Common myeloid progenitor, CD34-positive (primary cell): ENCODE measurements around the gene MAGEA11.

Source experiments
- CTCF ChIA-PET: fragments of 350-600 bp; sonication (Branson Sonifier 250); formaldehyde crosslinking; loops from one replicate; lab custom pipeline; 2021; ENCODE audit warnings: antibody characterized with exemption; lab: Charles Lee
- POLR2A ChIA-PET: fragments of 350-600 bp; sonication (Branson Sonifier 250); formaldehyde crosslinking; loops from one replicate; lab custom pipeline; 2021; ENCODE audit warnings: antibody characterized with exemption; lab: Charles Lee
- DNase-seq, 3 donors: peaks; one replicate each; pipeline versions ENCODE4 v3.0.0 to v3.0.0-alpha.2; 2013
- H3K27ac ChIP-seq, 2 experiments: 1 replicate in 1 of 2; 2 replicates in 1 of 2; pipeline ENCODE4 v1.7.0; 2013; ENCODE audit warnings: inconsistent platforms in 2 of 2, low read length in 2 of 2, mild to moderate bottlenecking in 2 of 2, low read depth in 1 of 2, moderate library complexity in 1 of 2; ENCODE audit not compliant: severe bottlenecking in 2 of 2, insufficient read depth in 1 of 2, poor library complexity in 1 of 2
- H3K27me3 ChIP-seq, 5 experiments: replicated peaks in 2 of 5; 1 replicate in 3 of 5; 2 replicates in 2 of 5; pipeline versions ENCODE4 v1.6.1 to v1.7.0; 2013; ENCODE audit warnings: low read length in 4 of 5, mild to moderate bottlenecking in 2 of 5, moderate library complexity in 2 of 5, inconsistent platforms in 1 of 5; ENCODE audit not compliant: insufficient read depth in 5 of 5, control insufficient read depth in 4 of 5
- H3K36me3 ChIP-seq, 4 experiments: 1 replicate in 2 of 4; 2 replicates in 2 of 4; pipeline versions ENCODE4 v1.6.1 to v1.7.0; 2013; ENCODE audit warnings: low read length in 3 of 4, control low read depth in 1 of 4, mild to moderate bottlenecking in 1 of 4; ENCODE audit not compliant: control insufficient read depth in 4 of 4, insufficient read depth in 4 of 4
- H3K4me1 ChIP-seq, 4 experiments: 1 replicate in 3 of 4; 2 replicates in 1 of 4; pipeline versions ENCODE4 v1.6.1 to v1.7.1; 2013; ENCODE audit warnings: low read length in 3 of 4, mild to moderate bottlenecking in 3 of 4, control low read depth in 1 of 4, inconsistent platforms in 1 of 4, moderate library complexity in 1 of 4; ENCODE audit not compliant: control insufficient read depth in 4 of 4, insufficient read depth in 4 of 4; ENCODE audit errors: control extremely low read depth in 1 of 4
- H3K4me3 ChIP-seq, 7 experiments: 1 replicate in 4 of 7; 2 replicates in 3 of 7; pipeline versions ENCODE4 v1.5.1 to v1.7.0; 2013; ENCODE audit warnings: mild to moderate bottlenecking in 7 of 7, low read length in 6 of 7, moderate library complexity in 6 of 7, inconsistent platforms in 2 of 7, low read depth in 2 of 7, control low read depth in 1 of 7; ENCODE audit not compliant: insufficient read depth in 4 of 7, control insufficient read depth in 1 of 7; ENCODE audit errors: extremely low read depth in 1 of 7
- H3K9me3 ChIP-seq, 5 experiments: 1 replicate in 4 of 5; 2 replicates in 1 of 5; pipeline versions ENCODE4 v1.6.1 to v1.7.1; 2013; ENCODE audit warnings: low read length in 4 of 5, mild to moderate bottlenecking in 2 of 5, inconsistent platforms in 1 of 5, low read depth in 1 of 5, moderate library complexity in 1 of 5; ENCODE audit not compliant: control insufficient read depth in 4 of 5, insufficient read depth in 2 of 5; ENCODE audit errors: control extremely low read depth in 1 of 5
- WGBS: methylation state at CpG from one replicate; pipeline ENCODE4 v1.1.5; 2013; ENCODE audit not compliant: insufficient coverage; 5-methylcytosine and 5-hydroxymethylcytosine counted together

MAGEA11 gene

GRCh38 chrX:149707147-149707901 is 4.5 kb upstream of the MAGEA11 start:
- Histone ChIP-seq H3K9me3 (peaks cover 0 to 2% (median 0%) of the 10 kb centered on the region in 5 experiments), H3K4me3 (no peak overlapping the region), H3K27me3 (peaks cover 0 to 7% (median 0%) of the 10 kb centered on the region in 5 experiments), H3K36me3 (no peaks in the 10 kb centered on the region), H3K4me1 (no peaks in the 10 kb centered on the region), H3K27ac (no peak overlapping the region)
- no peak for DNase-seq
- POLR2A ChIA-PET, result no interaction called here
- 100% methylated on average over 2 of the region's 2 CpGs for WGBS
- CTCF ChIA-PET, result no interaction called here

GRCh38 chrX:149712831-149713230 is 971 bp downstream of the MAGEA11 start:
- WGBS, result 100% methylated on average over 1 of the region's 5 CpGs

DNA sequence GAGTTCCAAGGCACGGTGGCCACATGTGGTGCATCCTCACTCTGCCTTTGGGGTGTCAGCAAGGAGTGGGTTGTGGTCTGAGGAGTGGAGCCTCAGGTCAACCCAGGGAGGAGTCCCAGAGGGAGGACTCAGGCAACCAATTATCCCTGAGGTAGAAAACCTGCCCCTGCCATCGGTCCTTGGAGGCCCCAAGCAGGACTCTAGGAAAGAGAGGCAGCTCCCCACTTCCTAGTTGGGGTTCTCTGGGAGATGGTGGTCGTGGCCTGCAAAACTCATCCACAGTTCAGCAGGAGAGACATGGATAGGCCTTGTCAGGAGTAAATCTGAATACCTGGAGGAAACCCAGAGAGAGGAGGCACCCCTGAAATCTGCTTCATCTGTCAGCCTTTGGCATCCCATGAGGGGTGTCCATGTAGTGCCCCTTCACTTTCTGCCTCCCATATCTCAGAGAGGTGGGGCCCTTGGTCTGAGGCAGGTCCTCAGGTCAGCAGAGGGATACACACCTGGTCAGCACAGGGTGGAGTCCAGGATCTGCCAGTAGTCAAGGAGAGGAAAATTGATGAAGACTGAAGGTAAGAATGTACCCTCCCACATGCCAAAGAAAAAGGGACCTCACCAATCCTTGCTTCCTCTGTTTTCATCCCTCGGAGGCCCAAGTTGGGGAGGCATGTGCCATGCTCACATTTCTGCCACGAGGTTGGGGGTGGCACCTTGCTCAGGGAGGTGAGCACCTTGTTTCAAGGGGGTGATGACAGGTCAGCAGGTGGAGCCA is 1.6 kb downstream of the MAGEA11 start:
- no peak for DNase-seq
- Histone ChIP-seq H3K36me3 (no peaks in the 10 kb centered on the region), H3K27me3 (peaks cover 0 to 3% (median 0%) of the 10 kb centered on the region in 5 experiments), H3K9me3 (no peaks in the 10 kb centered on the region), H3K4me3 (no peak overlapping the region), H3K27ac (no peak overlapping the region), H3K4me1 (no peaks in the 10 kb centered on the region)
- WGBS, result 71% methylated on average over 3 of the region's 5 CpGs
- ChIA-PET CTCF (no interaction called here), POLR2A (no interaction called here)

More at GRCh38 chrX:149712831-149713230, 971 bp downstream of the MAGEA11 start:
- ChIA-PET POLR2A (no interaction called here), CTCF (no interaction called here)
- H3K36me3 ChIP-seq, result no peaks in the 10 kb centered on the region
- H3K4me3 ChIP-seq, result no peak overlapping the region
- H3K4me1 ChIP-seq, result no peaks in the 10 kb centered on the region
- peaks cover 0 to 3% (median 0%) of the 10 kb centered on the region in 5 experiments for H3K27me3 ChIP-seq
- H3K27ac ChIP-seq, result no peak overlapping the region
- H3K9me3 ChIP-seq, result no peaks in the 10 kb centered on the region
- no peak for DNase-seq

GRCh38 chrX:149715468-149715867 is 3.6 kb downstream of the MAGEA11 start:
- ChIA-PET POLR2A (no interaction called here), CTCF (no interaction called here)
- Histone ChIP-seq H3K4me1 (no peaks in the 10 kb centered on the region), H3K36me3 (no peaks in the 10 kb centered on the region), H3K9me3 (no peaks in the 10 kb centered on the region), H3K4me3 (no peak overlapping the region), H3K27ac (no peak overlapping the region), H3K27me3 (peaks cover 0 to 3% (median 0%) of the 10 kb centered on the region in 5 experiments)
- no peak for DNase-seq
- WGBS, result 68% methylated on average over 2 of the region's 2 CpGs

GRCh38 chrX:149716632-149717031 is 4.8 kb downstream of the MAGEA11 start:
- Histone ChIP-seq H3K36me3 (no peaks in the 10 kb centered on the region), H3K27ac (no peak overlapping the region), H3K9me3 (no peaks in the 10 kb centered on the region), H3K27me3 (peaks cover 0 to 3% (median 0%) of the 10 kb centered on the region in 5 experiments), H3K4me1 (no peaks in the 10 kb centered on the region), H3K4me3 (no peak overlapping the region)
- 76% methylated on average over 2 of the region's 3 CpGs for whole genome bisulfite sequencing
- CTCF ChIA-PET, result no interaction called here
- POLR2A ChIA-PET, result no interaction called here
- no peak for DNase-seq

- H3K27ac ChIP-seq, result no peak overlapping the region
- H3K9me3 ChIP-seq, result no peaks in the 10 kb centered on the region
- no peaks in the 10 kb centered on the region for H3K4me1 ChIP-seq
- no peak for DNase-seq
- H3K4me3 ChIP-seq, result no peak overlapping the region
- ChIA-PET CTCF (no interaction called here), POLR2A (no interaction called here)
- no peaks in the 10 kb centered on the region for H3K36me3 ChIP-seq
- 58% methylated on average over 3 of the region's 5 CpGs for WGBS
- H3K27me3 ChIP-seq, result peaks cover 0 to 3% (median 0%) of the 10 kb centered on the region in 5 experiments
These were observed 5.9 kb downstream of the MAGEA11 start for GRCh38 chrX:149717803-149718202.

DNA sequence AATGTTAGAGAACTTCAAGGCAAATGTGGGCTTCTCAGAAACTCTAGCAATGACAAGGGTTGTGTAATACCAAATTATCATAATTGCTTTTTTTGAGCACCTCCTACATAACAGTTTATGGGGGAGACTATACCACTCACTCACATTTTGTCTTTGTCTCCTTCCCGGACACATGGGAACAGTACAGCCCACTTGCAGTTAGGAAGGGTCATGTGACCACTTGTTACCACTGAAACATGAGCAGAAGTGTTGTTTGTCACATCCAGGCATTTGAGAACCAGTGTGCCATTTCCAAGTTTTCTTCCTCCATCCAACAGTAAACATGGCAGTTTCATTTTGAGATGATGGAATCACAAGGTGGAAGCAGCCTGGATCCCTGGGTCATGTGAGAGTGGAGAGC is 6.9 kb downstream of the MAGEA11 start:
- Histone ChIP-seq H3K9me3 (no peaks in the 10 kb centered on the region), H3K27me3 (peaks cover 0 to 3% (median 0%) of the 10 kb centered on the region in 5 experiments), H3K4me3 (no peak overlapping the region), H3K36me3 (no peaks in the 10 kb centered on the region), H3K27ac (no peak overlapping the region), H3K4me1 (no peaks in the 10 kb centered on the region)
- CTCF ChIA-PET, result no interaction called here
- POLR2A ChIA-PET, result no interaction called here
- DNase-seq, result no peak
- 50% methylated on average over 1 of the region's 1 CpG for whole genome bisulfite sequencing
